GM19099 (cell line): ENCODE data around the gene FMO1.

ENCODE experiments used
- POLR2A ChIP-seq: IDR thresholded peaks from 3 replicates; pipeline ENCODE4 v1.6.1; 2011; ENCODE audit warnings: low read depth; ENCODE audit not compliant: insufficient read length; ENCODE audit errors: extremely low read depth

Gene FMO1

GRCh38 chr1:171298696-171299095 is 50.4 kb downstream of the FMO1 start:
- no peak for TF ChIP-seq POLR2A

DNA sequence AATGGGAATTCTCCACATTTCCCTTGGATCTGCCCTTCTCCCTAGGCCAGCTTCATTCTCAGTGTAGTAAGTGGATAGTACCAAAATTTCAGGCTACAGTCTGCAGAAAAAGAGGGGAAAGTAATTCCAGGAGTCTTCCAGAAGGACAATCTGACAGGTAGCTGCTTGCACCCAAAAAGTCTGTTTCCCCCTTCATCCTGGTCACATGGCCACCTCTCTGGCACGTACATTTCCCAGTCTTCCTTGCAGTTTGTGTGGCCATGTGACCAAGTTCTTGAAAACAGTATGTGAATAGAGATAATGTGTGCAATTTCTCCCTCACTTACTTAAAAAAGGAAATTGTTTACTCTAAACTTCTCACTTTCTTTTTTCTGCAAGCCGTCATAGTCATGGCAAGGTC is 51.0 kb downstream of the FMO1 start:
- TF ChIP-seq POLR2A, result no peak

GRCh38 chr1:171300401-171300800 is 52.1 kb downstream of the FMO1 start:
- TF ChIP-seq POLR2A, result no peak

- no peak for TF ChIP-seq POLR2A
Measured at GRCh38 chr1:171310661-171311087, 62.4 kb downstream of the FMO1 start.

DNA sequence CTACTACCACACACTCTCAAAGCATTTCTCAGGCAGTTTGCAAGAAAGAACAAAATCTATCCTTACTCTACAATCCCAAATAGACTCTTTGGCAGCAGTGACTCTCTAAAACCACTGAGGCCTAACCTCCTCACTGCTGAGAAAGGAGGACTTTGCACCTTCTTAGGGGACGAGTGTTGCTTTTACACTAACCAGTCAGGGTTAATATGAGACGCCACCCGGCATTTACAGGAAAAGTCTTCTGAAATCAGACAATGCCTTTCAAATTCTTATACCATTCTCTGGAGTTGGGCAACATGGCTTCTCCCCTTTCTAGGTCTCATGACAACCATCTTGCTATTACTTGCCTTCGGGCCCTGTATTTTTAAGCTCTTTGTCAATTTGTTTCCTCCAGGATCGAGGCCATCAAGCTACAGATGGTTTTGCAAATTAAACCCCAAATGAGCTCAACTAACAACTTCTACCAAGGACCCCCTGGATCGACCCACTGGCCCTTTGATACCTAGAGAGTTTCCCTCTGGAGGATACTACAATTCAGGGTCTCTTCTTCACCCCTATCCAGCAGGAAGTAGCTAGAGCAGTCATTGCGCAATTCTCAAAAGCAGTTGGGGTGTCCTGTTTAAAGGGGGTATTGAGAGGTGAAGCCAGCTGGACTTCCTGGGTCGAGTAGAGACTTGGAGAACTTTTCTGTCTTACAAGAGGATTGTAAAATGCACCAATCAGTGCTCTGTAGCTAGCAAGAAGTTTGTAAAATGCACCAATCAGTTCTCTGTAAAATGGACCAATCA is 63.7 kb downstream of the FMO1 start:
- TF ChIP-seq POLR2A, result no peak

DNA sequence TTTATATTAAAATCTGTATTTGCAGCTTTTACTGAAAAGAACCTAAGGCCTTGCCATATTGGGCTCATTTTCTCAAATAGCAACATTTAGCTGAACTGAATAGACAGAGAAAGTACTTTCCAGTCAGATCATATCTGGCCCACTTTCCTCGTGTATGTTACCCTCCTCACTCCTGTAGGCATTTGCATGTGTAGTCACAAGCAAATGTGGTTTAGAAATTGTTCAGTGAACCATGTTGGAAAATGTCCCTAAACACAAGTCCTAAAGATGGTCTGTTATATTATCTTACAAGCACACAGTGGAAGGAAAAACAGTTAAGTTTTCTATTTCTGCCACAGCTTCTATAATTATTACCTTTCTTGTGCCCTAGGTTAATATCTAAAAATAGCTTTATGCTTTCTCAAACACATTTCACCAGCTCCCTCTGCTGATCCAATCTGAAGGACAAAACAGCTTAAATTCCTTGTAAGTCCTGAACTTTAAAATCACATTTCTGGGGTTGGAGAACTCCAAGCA is 65.1 kb downstream of the FMO1 start:
- TF ChIP-seq POLR2A, result no peak

DNA sequence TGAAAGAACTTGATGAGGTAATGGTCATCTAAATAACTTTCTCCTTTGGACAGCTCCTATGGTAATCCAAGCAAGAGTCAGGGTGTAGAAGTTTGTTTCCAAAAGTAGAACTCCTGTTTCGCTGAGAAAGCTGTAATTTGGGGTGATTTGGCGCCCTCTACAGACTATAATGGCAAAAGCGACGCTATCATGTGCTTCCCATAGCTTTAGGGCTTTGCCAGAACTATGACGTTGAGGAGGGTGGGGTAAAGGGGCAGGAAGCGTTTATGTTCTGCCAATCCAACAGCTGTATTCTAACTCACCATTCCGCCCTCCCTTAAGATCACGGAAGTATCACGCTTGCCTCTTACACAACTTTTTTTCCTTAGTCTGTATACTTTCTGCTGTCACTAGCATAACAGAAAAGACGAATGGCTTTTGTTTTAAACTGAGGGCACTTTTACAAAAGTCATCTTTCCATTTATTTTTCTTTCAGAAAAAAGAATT is 65.6 kb downstream of the FMO1 start, which contains the start of gene FMO4:
FMO4 (plus strand) TSS at position 349 of the 486 bp plus-strand sequence. CDS start 5,643 bp downstream, outside the sequence.
- TF ChIP-seq POLR2A, result peak; percentile 46

DNA sequence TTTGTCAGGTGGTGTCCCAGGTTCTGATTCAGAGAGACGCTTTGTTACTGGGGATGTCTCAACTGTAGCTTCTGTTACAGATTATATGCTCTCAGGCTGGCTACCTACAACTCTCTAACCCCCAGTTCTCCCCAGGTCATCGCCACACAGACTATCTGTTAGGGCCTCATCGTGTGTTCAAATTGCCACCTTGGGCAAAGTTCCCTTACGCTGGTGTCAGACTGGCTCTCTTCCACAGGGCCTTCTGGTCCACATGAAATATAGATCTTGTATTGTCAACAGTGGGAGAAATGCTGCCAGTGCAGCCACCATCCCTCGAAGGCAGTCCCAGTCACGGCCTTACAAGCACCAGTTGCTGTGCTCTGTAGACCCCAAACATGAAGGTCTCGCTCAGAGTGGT is 81.0 kb downstream of the FMO1 start:
- no peak for TF ChIP-seq POLR2A

- TF ChIP-seq POLR2A, result no peak
Measured at GRCh38 chr1:171334024-171334640, 85.8 kb downstream of the FMO1 start.
